Psoas muscle (tissue), 8 donors: ENCODE measurements around the gene PACS1. TPM values are rescaled to one million over a fixed set of nuclear protein-coding genes. Genes with fewer than 3 reads are reported as not detected.

Source experiments
- ATAC-seq, 4 donors: fragments of 200-7000 bp; cut with Tn5 transposase; one replicate each; pipeline ENCODE4 v1.9.1; 2020; ENCODE audit warnings: moderate library complexity in 3 of 4, mild to moderate bottlenecking in 2 of 4
- DNase-seq, 2 donors: peaks; one replicate each; pipeline ENCODE4 v3.0.0-alpha.2; 2020
- H3K27ac ChIP-seq: fragments of 200-600 bp; one replicate; pipeline ENCODE4 v1.8.0; 2022
- H3K27me3 ChIP-seq, 3 donors: fragments of 200-600 bp in 1 of 3; one replicate each; pipeline versions ENCODE4 v1.6.1 to v1.8.0; 2013 to 2022; ENCODE audit warnings: low read length in 2 of 3, mild to moderate bottlenecking in 2 of 3, moderate library complexity in 1 of 3; ENCODE audit not compliant: insufficient read depth in 3 of 3
- H3K36me3 ChIP-seq, 2 donors: fragments of 200-600 bp in 1 of 2; one replicate each; pipeline versions ENCODE4 v1.6.1 to v1.8.0; 2013 to 2022; ENCODE audit warnings: low read depth in 1 of 2, mild to moderate bottlenecking in 1 of 2, moderate library complexity in 1 of 2; ENCODE audit not compliant: insufficient read depth in 1 of 2
- H3K4me1 ChIP-seq: fragments of 200-600 bp; one replicate; pipeline ENCODE4 v1.8.0; 2022
- H3K4me3 ChIP-seq: fragments of 200-600 bp; one replicate; pipeline ENCODE4 v1.8.0; 2022; ENCODE audit warnings: mild to moderate bottlenecking
- H3K9me3 ChIP-seq: fragments of 200-600 bp; one replicate; pipeline ENCODE4 v1.8.0; 2022
- CTCF ChIP-seq: fragments of 200-600 bp; IDR thresholded peaks from one replicate; pipeline ENCODE4 v1.8.0; 2022; ENCODE audit warnings: antibody characterized with exemption
- WGBS, 3 donors: extraction: QIAGEN DNeasy Blood & Tissue Kit; methylation state at CpG; one replicate each; pipeline versions ENCODE4 v1.1.6 to v1.1.7; 2013; 5-methylcytosine and 5-hydroxymethylcytosine counted together
- intact Hi-C, 2 donors: fragments of 100-400 bp; cut with DNase I; formaldehyde crosslinking; loops; one replicate each; pipeline versions ENCODE4 v1.11.0 to v1.14.2; 2022
- polyA plus RNA-seq, 3 donors: library from polyadenylated mRNA; stranded (reverse); fragments of 200-250 nt; gene quantifications; one replicate each; pipeline ENCODE4 v1.2.3, GENCODE V29; 2013
- total RNA-seq, 4 donors: library from RNA; stranded (reverse); fragmentation: NEBNext Ultra II Directional in 2 of 4; extraction: Animal tissue kit (Norgen Biotek cat#: 25700) in 2 of 4; gene quantifications; one replicate each; pipeline versions ENCODE4 v1.2.1 to v1.2.4, GENCODE V29; 2021 to 2023
- donor health status: healthy with polysubstance abuse.
- donor health status: DM: no; HTN: no; CAD: no; lungs with moderate emphysema.
- donor health status: Bipolar disorder and iron deficiency.
- donor health status: healthy.
- donor health status: DM: yes; HTN: yes; CAD: no.
- donor health status: DM: no; HTN: no; CAD: no.
- donor health status: DM: no; HTN: no; CAD: no.
- donor health status: DM: yes; HTN: yes; CAD: no.

Gene PACS1
- total and polyA plus RNA-seq, 7 donors = 7.4 to 27.8 (median 16.3) TPM

GRCh38 chr11:66268244-66268951, 198.3 kb downstream of the PACS1 start, which contains the start of gene RAB1B:
RAB1B (plus strand) TSS chr11:66268639; CDS start chr11:66268680, 41 bp downstream.
- Histone ChIP-seq H3K4me1 (peaks cover 20% of the 10 kb centered on the region), H3K9me3 (no peaks in the 10 kb centered on the region), H3K36me3 (peaks cover 0 to 50% of the 10 kb centered on the region in 2 donors), H3K27me3 (no peaks in the 10 kb centered on the region), H3K4me3 (peak within 1 kb of the TSS; percentile 98), H3K27ac (peak within 1 kb of the TSS; percentile 97)
- ATAC-seq (peak; percentile 88 to 90 (median 88)), DNase-seq (peak; percentile 100)
- TF ChIP-seq CTCF = no peak
- intact Hi-C loops = no loop called here
- WGBS, 3 donors = 0% methylated on average over 43 to 64 of the region's 64 CpGs

GRCh38 chr11:66268952-66269905, 199.2 kb downstream of the PACS1 start:
- peak; percentile 10 for TF ChIP-seq CTCF
- Histone ChIP-seq H3K27me3 (no peaks in the 10 kb centered on the region), H3K4me3 (peak overlapping the region; percentile 98), H3K4me1 (peaks cover 20% of the 10 kb centered on the region), H3K9me3 (no peaks in the 10 kb centered on the region), H3K36me3 (peaks cover 0 to 50% of the 10 kb centered on the region in 2 donors), H3K27ac (peak overlapping the region; percentile 97)
- DNase-seq (peak in 1 of 2 donors; percentile 66), ATAC-seq (no peak)
- 3 to 5% (median 3%) methylated on average over 23 to 32 of the region's 32 CpGs for WGBS, 3 donors
- intact Hi-C loops = no loop called here

GRCh38 chr11:66271816-66272215, 201.7 kb downstream of the PACS1 start:
- Histone ChIP-seq H3K27ac (no peak overlapping the region), H3K4me3 (no peak overlapping the region), H3K36me3 (peaks cover 3 to 63% of the 10 kb centered on the region in 2 donors), H3K4me1 (peaks cover 19% of the 10 kb centered on the region), H3K27me3 (no peaks in the 10 kb centered on the region), H3K9me3 (no peaks in the 10 kb centered on the region)
- ATAC-seq (no peak), DNase-seq (peak in 1 of 2 donors; percentile 36)
- 90 to 92% (median 91%) methylated on average over 7 of the region's 7 CpGs for WGBS, 3 donors
- TF ChIP-seq CTCF = no peak
- intact Hi-C loops = no loop called here

GRCh38 chr11:66272596-66272995, 202.5 kb downstream of the PACS1 start:
- H3K9me3 ChIP-seq = no peaks in the 10 kb centered on the region
- H3K27ac ChIP-seq = no peak overlapping the region
- no peak for DNase-seq
- no peak for TF ChIP-seq CTCF
- H3K4me1 ChIP-seq = peaks cover 18% of the 10 kb centered on the region
- intact Hi-C loops = no loop called here
- H3K36me3 ChIP-seq = peaks cover 3 to 65% of the 10 kb centered on the region in 2 donors
- no peak overlapping the region for H3K4me3 ChIP-seq
- WGBS, 3 donors = 71 to 92% (median 88%) methylated on average over 2 of the region's 2 CpGs
- no peaks in the 10 kb centered on the region for H3K27me3 ChIP-seq
- ATAC-seq = no peak
